CD4-positive, alpha-beta T cell treated with Interleukin-10 for 1 hour (primary cell): ENCODE results near the gene PIANP.

Experiments
- DNase-seq: peaks from one replicate; pipeline ENCODE4 v3.0.0-alpha.2; 2020

PIANP gene

GRCh38 chr12:6701078-6701768 lies 608 bp upstream of the PIANP start:
- no peak for DNase-seq

DNA sequence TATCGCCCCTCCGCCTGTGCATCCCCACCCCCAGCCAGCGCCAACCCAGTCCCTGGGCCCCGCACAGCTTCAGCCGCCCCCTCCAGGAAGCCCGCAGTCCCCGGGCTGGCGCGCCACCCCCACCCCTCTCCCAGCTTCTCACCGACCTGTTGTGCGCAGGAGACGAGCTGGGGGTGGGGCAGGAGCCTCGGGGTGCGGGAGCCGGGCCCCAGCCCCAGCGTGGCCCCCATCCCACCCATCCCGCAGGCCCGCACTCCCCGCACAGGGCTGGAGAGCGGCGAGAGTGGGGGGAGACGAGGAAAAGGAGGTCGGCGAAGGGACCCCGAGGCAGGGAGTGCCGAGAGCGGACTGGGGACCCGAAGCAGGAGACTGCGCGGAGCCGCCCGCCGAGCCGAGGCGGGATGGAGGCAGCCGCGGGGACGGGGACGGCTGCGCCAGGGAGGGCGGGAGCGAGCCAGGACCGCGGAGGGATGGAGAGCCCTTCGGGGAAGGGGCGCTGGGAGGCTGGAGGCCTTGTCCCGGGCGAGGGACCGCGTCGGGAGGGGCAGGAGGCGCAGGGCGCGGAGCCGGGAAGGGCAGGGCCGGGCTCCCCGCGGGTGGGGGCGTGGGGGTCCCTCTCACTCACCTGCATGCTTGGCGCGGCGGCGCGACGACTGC lies 498 bp downstream of the PIANP start:
- DNase-seq, result no peak

- DNase-seq, result no peak
Observed at GRCh38 chr12:6699259-6699988, 1.2 kb downstream of the PIANP start.

DNA sequence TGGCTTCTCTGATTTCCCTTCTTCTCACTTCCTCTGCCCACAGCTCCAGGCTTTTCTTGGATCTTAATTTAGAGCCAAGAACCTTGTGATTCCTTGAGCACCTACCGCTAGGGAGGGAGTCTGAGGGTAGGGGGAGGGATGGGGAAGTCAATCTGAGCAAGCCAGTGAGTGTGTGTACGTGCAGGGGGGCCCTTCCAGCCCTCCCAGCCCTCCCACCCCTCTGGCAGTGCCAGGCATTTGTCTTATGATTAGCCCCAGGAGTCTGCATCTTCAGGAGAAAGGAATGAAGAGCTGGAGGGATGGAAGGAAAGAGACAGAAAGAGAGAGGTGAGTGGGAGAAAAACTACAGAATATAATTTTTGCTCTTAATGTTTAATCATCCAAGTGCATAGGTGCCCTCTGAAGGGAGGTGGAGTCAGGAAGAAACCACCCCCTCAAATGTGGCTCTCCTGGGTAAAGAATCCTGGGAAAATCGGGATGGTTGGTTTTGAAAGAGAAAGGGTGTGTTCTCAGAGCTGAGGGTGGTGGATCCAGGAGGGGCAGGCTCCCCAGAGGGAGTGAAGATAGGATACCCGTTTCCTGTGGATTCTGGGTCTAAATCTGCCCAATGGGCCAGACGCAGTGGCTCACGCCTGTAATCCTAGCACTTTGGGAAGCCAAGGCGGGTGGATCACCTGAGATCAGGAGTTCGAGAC lies 2.1 kb downstream of the PIANP start:
- no peak for DNase-seq

DNA sequence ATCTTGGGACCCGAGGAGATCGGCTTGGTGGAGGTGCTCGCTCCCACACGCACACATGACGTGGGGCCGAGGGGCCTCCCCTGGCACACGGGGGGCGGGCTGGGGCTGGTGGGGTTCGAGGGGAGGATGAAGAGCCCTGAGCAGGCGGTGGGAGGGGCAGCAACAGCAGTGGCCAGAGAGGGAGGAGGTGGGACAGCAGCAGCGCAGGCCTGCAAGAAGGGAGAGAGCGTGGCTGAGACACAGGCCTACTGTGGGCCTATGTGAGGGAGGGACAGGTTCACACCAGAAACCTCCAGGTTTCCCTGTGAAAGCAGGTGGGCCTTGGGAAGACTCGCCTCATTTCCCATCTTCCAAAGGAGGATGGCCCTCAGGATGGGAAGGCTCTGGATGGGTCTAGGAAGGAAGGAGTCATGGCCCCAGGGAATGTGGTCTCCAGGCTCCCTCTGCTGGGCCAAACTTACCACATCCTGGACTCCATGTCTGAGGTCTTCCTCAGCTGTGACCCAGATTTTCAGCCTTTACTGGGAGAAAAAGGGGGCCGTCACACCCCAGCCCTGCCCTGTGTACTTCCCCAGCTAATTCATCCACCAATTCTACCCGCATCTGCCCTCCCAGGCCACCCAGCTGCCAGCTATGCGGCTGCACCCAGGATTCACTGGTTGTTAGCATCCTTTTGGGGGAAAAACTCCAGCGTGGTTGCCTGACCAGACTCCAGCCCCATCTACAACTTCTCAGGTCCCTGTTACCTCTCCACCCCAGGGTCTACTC lies 2.8 kb downstream of the PIANP start:
- DNase-seq, result peak; percentile 36

DNA sequence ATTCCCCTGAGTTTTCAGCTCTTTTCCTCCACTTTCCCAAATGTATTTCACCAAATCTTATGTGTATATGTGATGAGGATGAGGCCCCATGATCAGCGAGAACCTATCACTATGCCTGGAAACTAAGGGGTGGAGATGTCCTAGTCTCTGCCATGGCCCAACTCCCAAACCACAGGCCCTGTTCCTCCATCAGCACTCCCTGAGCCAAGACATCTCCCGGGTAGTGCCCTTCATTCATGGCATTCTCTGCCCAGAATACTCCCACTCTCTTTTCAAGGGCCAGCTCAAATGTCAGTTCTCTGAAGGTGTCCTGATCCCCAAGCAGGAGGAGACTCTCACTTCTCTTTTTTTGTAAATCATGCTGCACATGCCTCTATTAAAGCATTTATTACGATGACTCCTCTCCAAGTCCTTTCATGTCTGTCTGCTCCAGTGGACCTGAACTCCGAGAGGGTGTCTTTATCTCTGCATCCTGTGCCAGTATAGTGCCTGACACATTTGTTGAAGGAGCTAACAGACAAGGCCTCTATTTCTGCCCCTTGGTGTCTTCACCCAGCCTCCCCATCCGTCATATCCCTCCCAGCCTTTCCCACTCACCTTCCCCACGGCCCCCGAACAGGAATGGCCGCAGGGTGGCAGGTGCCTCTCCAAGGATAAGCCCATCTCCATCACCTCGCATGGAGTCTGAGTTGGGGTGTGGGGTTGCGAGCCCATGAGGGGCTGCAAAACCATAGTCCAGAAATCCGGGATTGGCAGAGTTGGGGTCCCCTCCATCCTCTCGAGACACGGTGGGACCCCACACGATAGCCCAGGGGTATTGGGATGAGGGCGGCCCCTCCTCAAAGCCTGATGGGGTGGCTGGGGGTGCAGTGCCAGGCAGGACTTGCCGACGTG lies 3.7 kb downstream of the PIANP start:
- no peak for DNase-seq

DNA sequence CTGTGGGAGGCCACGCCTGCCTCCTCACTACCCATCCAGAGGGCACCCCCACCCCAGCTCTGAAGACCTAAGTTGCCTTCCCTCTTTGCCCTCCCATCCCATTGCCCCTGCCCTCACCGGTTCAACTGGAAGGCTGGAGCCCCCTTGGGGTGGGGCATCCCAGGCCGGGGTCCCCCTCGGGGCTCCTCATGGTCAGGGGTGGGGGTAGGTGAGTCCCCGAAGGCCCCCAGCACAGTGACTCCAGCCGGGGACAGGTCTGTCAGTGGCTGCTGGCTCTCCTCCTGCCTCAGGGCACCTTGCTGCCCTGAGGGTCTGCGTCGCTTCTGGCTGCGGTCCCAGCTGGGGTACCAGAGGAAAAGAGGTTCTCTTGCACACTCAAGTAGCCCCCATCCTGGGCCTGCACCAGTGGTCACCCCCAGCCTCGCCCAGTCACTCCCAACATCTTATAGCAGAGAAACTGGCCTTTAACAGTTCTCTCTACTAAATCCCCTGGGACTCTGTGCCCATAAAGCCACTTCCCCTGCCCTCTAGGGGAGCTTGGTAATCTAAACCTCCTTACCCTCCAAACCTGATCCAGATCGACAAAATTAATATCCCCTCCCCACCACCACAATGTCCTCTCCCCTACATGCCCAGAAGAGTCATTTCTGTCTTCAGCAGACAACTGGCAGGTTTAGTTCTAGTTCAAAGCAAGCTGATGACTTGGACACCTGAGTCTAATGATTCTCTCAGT lies 5.1 kb downstream of the PIANP start:
- DNase-seq, result no peak

- no peak for DNase-seq
Observed at GRCh38 chr12:6694701-6695100, 5.9 kb downstream of the PIANP start.

- DNase-seq, result no peak
Observed at GRCh38 chr12:6693832-6694355, 6.7 kb downstream of the PIANP start.

- DNase-seq, result no peak
Observed at GRCh38 chr12:6692888-6693287, 7.7 kb downstream of the PIANP start.

GRCh38 chr12:6691473-6691872 lies 9.1 kb downstream of the PIANP start:
- DNase-seq, result no peak

GRCh38 chr12:6688999-6689882 lies 11.4 kb downstream of the PIANP start, which contains the start of gene ZNF384:
TSS of gene ZNF384 (minus strand) at chr12:6689375. CDS start at chr12:6679520, 9,855 bp downstream.
- peak; percentile 98 for DNase-seq

GRCh38 chr12:6688543-6688998 lies 12.0 kb downstream of the PIANP start:
- DNase-seq, result peak; percentile 53

DNA sequence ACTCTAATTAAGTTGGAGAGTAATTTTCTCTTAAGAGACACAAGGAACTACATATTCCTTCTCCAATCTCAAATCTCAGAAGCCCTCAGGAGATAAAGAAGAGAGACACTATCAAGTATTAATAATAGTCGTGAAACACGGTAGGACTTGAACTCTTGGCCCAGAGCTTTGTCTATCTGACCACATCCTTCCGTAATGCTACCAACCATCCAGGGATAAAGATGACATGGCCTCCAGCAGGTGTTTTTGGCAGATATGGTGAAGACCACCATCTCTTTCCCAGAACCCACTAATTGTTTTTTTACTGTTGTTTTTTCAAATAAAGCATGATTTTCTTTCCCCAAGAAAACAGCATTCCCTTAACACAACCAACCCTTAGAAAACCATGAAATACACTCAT lies 14.8 kb downstream of the PIANP start:
- no peak for DNase-seq

- peak; percentile 75 for DNase-seq
Observed at GRCh38 chr12:6684609-6685008, 16.0 kb downstream of the PIANP start.

DNA sequence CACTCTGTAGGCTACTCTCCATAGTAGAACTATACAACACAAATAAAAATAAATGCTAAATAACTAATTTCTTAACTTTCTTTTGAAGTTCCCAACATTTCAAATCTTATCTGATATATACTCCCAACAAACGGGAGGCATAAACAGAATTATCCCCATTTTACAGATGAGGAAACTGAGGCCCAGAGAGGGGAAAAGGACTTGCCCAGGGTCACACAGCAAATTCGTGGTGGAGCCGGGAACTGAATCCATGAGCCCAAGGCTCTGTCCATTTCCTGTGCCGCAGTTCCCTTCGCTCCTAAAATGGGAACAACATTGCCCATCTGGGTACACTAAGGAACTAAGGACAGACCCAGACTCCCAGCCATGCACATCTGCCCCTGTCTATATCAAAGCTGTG lies 23.7 kb downstream of the PIANP start:
- no peak for DNase-seq

- no peak for DNase-seq
Observed at GRCh38 chr12:6672143-6672542, 28.5 kb downstream of the PIANP start.

DNA sequence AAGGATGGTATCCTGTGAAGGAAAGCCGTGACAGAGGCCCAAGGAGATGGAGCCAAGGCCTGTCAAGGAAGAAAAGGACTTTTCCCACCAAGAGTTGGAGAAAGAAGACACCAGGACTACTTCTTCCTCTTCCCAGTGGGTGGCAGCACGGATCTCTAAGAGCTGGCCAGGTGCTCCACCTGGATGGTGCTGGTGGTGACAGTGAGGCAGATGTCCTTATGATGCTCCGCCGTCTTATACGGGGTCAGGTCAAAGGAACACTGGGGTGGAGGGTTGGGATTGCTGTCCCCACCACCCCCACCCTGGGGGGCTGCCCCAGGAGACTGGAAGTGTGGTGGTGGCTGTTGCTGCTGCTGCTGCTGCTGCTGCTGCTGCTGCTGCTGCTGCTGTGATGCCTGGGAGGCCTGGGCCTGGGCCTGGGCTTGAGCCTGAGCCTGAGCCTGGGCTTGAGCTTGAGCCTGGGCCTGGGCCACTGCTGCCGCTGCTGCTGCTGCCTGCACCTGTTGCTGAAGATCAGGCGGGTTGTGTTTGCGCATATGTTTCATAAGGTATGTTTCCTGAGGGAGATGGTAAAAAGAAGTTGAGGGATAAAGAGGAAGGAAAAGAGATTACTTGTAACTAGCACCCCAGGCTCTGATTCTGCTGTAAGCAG lies 32.9 kb downstream of the PIANP start:
- no peak for DNase-seq

GRCh38 chr12:6666211-6666610 lies 34.4 kb downstream of the PIANP start:
- no peak for DNase-seq
